Body of pancreas (tissue), 4 donors: ENCODE data around the gene TFF2. TPM values are rescaled to one million over a fixed set of nuclear protein-coding genes. Genes with fewer than 3 reads are reported as not detected.

Experiments used
- ATAC-seq: fragments of 150-250 bp; one replicate; pipeline ENCODE4 v1.9.1; 2016
- DNase-seq, 4 donors: peaks; one replicate each; pipeline ENCODE4 v3.0.0-alpha.2; 2019
- H3K27ac ChIP-seq, 4 donors: fragments of 200-600 bp; sonication (generic); 1 replicate in 3 of 4; 2 replicates in 1 of 4; pipeline versions ENCODE4 v1.5.1 to v1.6.1; 2016 to 2019; ENCODE audit warnings: mild to moderate bottlenecking in 1 of 4, mixed read lengths in 1 of 4, moderate library complexity in 1 of 4
- H3K27me3 ChIP-seq, 2 donors: fragments of 200-600 bp; sonication (generic); one replicate each; pipeline ENCODE4 v1.6.0; 2016; ENCODE audit warnings: mild to moderate bottlenecking in 1 of 2
- H3K36me3 ChIP-seq, 2 donors: fragments of 200-600 bp; sonication (generic); replicated peaks in 1 of 2; 2 replicates each; pipeline ENCODE4 v1.5.1; 2016; ENCODE audit warnings: low read depth in 2 of 2; ENCODE audit not compliant: insufficient read depth in 1 of 2
- H3K4me1 ChIP-seq: fragments of 200-600 bp; sonication (generic); one replicate; pipeline ENCODE4 v1.6.0; 2016
- H3K4me3 ChIP-seq, 2 donors: fragments of 200-600 bp; sonication (generic); 1 replicate in 1 of 2; 2 replicates in 1 of 2; pipeline ENCODE4 v1.5.1; 2016 to 2019
- H3K9me3 ChIP-seq, 3 donors: fragments of 200-600 bp; sonication (generic); 1 replicate in 2 of 3; 2 replicates in 1 of 3; pipeline ENCODE4 v1.5.1; 2016
- POLR2A ChIP-seq, 3 donors: fragments of 450-650 bp; IDR thresholded peaks; one replicate each; pipeline ENCODE4 v1.6.1; 2016; ENCODE audit warnings: antibody characterized with exemption in 3 of 3, mild to moderate bottlenecking in 2 of 3
- WGBS, 2 donors: methylation state at CpG; one replicate each; pipeline ENCODE4 v1.1.5; 2017; 5-methylcytosine and 5-hydroxymethylcytosine counted together
- intact Hi-C: fragments of 100-400 bp; cut with DNase I; formaldehyde crosslinking; loops from one replicate; pipeline ENCODE4 v1.15.1; 2023
- total RNA-seq, 2 donors: library from RNA; depleted of rRNA; stranded (reverse); fragments of >200 nt; gene quantifications; one replicate each; pipeline ENCODE4 v1.1.0, GENCODE V29; 2016
- TF ChIP-seq, protein P1 (sequence below), 7 experiments: fragments of 450-650 bp in 4 of 7; fragments of 200-600 bp in 3 of 7; sonication (generic) in 3 of 7; IDR thresholded peaks; one replicate each; pipeline ENCODE4 v1.5.1; 2016 to 2019; ENCODE audit warnings: antibody characterized with exemption in 7 of 7

TFF2 gene
- total RNA-seq, 2 donors from 2014 or later: 1.3 to 9.3 TPM

DNA sequence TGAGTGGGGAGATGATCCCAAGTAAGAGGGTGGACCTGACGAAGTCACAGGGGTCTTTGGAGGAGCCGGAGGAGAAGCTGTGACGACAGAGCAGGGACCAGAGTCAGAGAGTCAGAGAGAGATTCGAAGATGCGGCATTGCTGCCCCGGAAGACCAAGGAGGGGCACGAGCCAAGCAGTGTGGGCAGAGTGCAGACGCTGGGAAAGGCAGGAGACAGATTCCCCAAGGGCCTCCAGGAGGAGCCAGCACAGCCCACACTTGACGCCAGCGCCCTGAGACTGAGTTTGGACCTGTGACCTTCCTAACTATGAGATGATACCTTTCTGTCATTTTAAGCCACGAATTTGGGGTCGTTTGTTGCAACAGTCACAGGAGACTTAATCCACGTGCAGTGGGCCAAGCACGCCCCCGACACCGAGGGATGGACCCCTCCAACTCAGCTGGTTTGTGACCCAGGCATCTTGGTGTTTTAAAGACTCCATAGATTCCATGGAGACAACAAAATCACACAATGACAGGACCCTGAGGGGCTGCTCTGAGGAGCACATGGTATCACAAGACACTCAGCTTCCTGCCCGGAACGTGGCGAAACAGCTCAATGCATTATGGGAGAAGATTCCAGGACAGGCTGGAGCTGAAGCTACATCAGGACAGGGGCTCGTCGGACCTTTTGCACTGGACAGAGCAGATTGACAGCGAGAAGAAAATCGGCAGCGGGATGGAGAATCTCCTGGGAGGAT lies 26.6 kb upstream of the TFF2 start:
- H3K36me3 ChIP-seq: no peaks in the 10 kb centered on the region
- DNase-seq (no peak), ATAC-seq (no peak)
- no peaks in the 10 kb centered on the region for H3K9me3 ChIP-seq
- H3K27ac ChIP-seq: no peak overlapping the region
- no peaks in the 10 kb centered on the region for H3K27me3 ChIP-seq
- H3K4me3 ChIP-seq: no peak overlapping the region
- intact Hi-C loops: no loop called here
- WGBS, 2 donors: 78 to 82% methylated on average over 23 to 24 of the region's 24 CpGs
- H3K4me1 ChIP-seq: peaks cover 4% of the 10 kb centered on the region
- TF ChIP-seq POLR2A (IDR thresholded peaks at IDR 0.05): no peak
- TF ChIP-seq, protein P1, sequence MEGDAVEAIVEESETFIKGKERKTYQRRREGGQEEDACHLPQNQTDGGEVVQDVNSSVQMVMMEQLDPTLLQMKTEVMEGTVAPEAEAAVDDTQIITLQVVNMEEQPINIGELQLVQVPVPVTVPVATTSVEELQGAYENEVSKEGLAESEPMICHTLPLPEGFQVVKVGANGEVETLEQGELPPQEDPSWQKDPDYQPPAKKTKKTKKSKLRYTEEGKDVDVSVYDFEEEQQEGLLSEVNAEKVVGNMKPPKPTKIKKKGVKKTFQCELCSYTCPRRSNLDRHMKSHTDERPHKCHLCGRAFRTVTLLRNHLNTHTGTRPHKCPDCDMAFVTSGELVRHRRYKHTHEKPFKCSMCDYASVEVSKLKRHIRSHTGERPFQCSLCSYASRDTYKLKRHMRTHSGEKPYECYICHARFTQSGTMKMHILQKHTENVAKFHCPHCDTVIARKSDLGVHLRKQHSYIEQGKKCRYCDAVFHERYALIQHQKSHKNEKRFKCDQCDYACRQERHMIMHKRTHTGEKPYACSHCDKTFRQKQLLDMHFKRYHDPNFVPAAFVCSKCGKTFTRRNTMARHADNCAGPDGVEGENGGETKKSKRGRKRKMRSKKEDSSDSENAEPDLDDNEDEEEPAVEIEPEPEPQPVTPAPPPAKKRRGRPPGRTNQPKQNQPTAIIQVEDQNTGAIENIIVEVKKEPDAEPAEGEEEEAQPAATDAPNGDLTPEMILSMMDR (IDR thresholded peaks at IDR 0.05): no peak

DNA sequence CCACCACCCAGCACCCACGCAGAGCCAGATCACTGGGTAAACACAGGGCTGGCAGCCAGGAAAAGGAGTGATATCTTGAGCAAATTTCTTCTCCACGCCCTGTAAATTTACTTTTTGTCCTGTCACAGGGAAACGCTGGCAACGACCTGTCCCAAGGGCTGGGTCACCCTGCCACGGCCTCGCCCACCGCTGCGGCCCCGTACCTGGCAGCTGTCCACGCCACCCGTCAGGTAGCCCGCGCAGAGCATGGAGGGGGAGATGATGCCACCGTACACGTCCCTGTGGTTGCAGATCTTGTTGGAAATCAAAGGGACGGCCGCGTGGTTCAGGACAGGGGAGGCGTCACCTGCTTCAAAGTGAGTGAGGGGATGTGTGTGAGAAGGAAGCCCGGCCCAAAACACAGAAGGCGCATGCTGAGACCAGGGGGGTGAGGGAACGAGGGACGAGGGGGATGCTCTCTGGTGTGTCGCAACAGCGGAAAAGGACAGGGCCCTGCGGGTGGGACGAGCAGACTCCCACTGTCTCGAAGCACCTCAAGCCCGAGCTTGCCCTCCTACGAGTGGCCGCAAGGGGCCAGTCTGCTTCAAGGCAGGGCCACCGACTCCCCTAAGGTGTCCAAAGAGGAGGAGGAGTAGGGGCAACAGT lies 25.7 kb upstream of the TFF2 start:
- intact Hi-C loops: no loop called here
- Histone ChIP-seq H3K4me1 (peaks cover 4% of the 10 kb centered on the region), H3K27me3 (no peaks in the 10 kb centered on the region), H3K36me3 (no peaks in the 10 kb centered on the region), H3K9me3 (no peaks in the 10 kb centered on the region), H3K27ac (no peak overlapping the region), H3K4me3 (no peak overlapping the region)
- WGBS, 2 donors: 38 to 54% methylated on average over 27 to 32 of the region's 32 CpGs
- no peak for TF ChIP-seq POLR2A (IDR thresholded peaks at IDR 0.05)
- TF ChIP-seq, protein P1 (IDR thresholded peaks at IDR 0.05): no peak
- ATAC-seq: peak; percentile 56
- peak in 3 of 4 donors; percentile 30 to 43 (median 43) for DNase-seq

DNA sequence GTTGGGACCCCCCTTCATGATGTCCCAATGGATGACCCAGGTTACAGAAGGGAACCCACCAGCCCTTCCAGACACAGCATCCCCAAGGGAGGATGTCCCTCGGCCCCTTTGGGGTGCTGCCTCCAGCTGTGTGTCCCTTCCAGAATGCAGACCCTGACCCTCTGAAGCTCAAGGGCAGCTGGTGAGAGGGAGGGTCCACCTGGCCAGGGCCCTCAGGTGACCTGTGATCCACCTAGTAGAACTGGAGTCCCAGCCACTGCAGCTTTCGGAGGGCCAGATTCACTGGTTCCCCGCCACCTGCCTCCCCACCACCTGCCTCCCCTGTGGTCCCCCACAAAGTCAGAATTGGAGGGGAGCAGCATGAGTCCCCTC lies 25.2 kb upstream of the TFF2 start:
- H3K9me3 ChIP-seq: no peaks in the 10 kb centered on the region
- 40 to 70% methylated on average over 2 to 3 of the region's 3 CpGs for WGBS, 2 donors
- H3K27me3 ChIP-seq: no peaks in the 10 kb centered on the region
- ATAC-seq (peak; percentile 9), DNase-seq (no peak)
- TF ChIP-seq POLR2A (IDR thresholded peaks at IDR 0.05): no peak
- TF ChIP-seq, protein P1 (IDR thresholded peaks at IDR 0.05): no peak
- H3K36me3 ChIP-seq: no peaks in the 10 kb centered on the region
- intact Hi-C loops: no loop called here
- no peak overlapping the region for H3K4me3 ChIP-seq
- H3K27ac ChIP-seq: no peak overlapping the region
- peaks cover 4% of the 10 kb centered on the region for H3K4me1 ChIP-seq

DNA sequence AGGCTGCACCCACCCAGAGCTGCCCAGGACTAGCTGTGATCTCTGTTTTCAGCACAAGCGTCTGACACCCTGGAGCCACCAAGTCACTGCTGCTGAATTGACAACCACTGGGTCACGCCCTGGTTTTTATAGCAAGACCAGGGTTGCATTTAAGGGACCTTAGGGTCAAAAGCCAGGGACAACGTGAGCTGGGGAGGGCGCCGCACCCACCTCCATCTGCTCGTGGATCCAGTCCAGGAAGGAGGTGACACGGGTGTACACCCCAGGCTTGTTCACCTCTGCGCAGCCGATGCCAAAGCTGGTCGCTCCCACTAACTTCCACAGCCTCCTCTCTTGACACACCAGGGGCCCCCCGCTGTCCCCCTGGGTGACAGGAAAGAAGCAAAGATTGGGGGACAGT lies 24.7 kb upstream of the TFF2 start:
- H3K4me3 ChIP-seq: no peak overlapping the region
- H3K9me3 ChIP-seq: no peaks in the 10 kb centered on the region
- TF ChIP-seq, protein P1 (IDR thresholded peaks at IDR 0.05): no peak
- TF ChIP-seq POLR2A (IDR thresholded peaks at IDR 0.05): no peak
- H3K27ac ChIP-seq: no peak overlapping the region
- WGBS, 2 donors: 61 to 80% methylated on average over 11 of the region's 11 CpGs
- H3K36me3 ChIP-seq: no peaks in the 10 kb centered on the region
- DNase-seq: no peak
- no peak for ATAC-seq
- intact Hi-C loops: no loop called here
- H3K4me1 ChIP-seq: peaks cover 4% of the 10 kb centered on the region
- no peaks in the 10 kb centered on the region for H3K27me3 ChIP-seq
